Glomerular visceral epithelial cell (primary cell): ENCODE data around the gene PEX5.
A peak's percentile ranks its signal among the peaks of the same experiment; 100 is the strongest.
"Not testable (repeated sequence)": the region's sequence is repeated elsewhere in the genome, so short reads cannot be mapped to it uniquely, and the experiment has no call there.

ENCODE experiments used
- DNase-seq: peaks from one replicate; pipeline ENCODE4 v3.0.0-alpha.2; 2016; ENCODE audit errors: extremely low spot score

PEX5 gene

GRCh38 chr12:7160183-7160582, 29.3 kb upstream of the PEX5 start:
- DNase-seq: no peak

GRCh38 chr12:7161327-7161726, 28.2 kb upstream of the PEX5 start:
- no peak for DNase-seq

GRCh38 chr12:7161811-7162210, 27.7 kb upstream of the PEX5 start:
- DNase-seq: no peak

- peak; percentile 35 for DNase-seq
Observed at GRCh38 chr12:7162691-7163114, 26.8 kb upstream of the PEX5 start.

GRCh38 chr12:7169951-7170350, 19.5 kb upstream of the PEX5 start:
- no peak for DNase-seq

- DNase-seq: no peak
Observed at GRCh38 chr12:7171854-7172253, 17.6 kb upstream of the PEX5 start.

- no peak for DNase-seq
Observed at GRCh38 chr12:7175493-7175892, 14.0 kb upstream of the PEX5 start.

GRCh38 chr12:7176595-7176994, 12.9 kb upstream of the PEX5 start:
- DNase-seq: no peak

GRCh38 chr12:7178481-7178880, 11.0 kb upstream of the PEX5 start:
- DNase-seq: no peak

- DNase-seq: no peak
Observed at GRCh38 chr12:7180685-7181084, 8.8 kb upstream of the PEX5 start.

- not testable (repeated sequence) for DNase-seq
Observed at GRCh38 chr12:7186058-7186457, 3.4 kb upstream of the PEX5 start.

- peak; percentile 64 for DNase-seq
Observed at GRCh38 chr12:7188562-7189397, 706 bp upstream of the PEX5 start.

- peak; percentile 13 for DNase-seq
Observed at GRCh38 chr12:7190268-7191055, 976 bp downstream of the PEX5 start.

GRCh38 chr12:7193674-7194073, 4.2 kb downstream of the PEX5 start:
- no peak for DNase-seq

GRCh38 chr12:7197841-7198240, 8.4 kb downstream of the PEX5 start:
- no peak for DNase-seq

- no peak for DNase-seq
Observed at GRCh38 chr12:7203109-7203508, 13.6 kb downstream of the PEX5 start.

- DNase-seq: no peak
Observed at GRCh38 chr12:7205091-7205490, 15.6 kb downstream of the PEX5 start.

- DNase-seq: no peak
Observed at GRCh38 chr12:7206691-7207090, 17.2 kb downstream of the PEX5 start.

- DNase-seq: no peak
Observed at GRCh38 chr12:7207866-7208625, 18.6 kb downstream of the PEX5 start.

GRCh38 chr12:7209958-7210357, 20.5 kb downstream of the PEX5 start:
- no peak for DNase-seq

- DNase-seq: no peak
Observed at GRCh38 chr12:7210642-7211151, 21.2 kb downstream of the PEX5 start.

- DNase-seq: no peak
Observed at GRCh38 chr12:7212678-7213077, 23.2 kb downstream of the PEX5 start.
